ENCODE results near the gene SPIRE1.

DNA sequence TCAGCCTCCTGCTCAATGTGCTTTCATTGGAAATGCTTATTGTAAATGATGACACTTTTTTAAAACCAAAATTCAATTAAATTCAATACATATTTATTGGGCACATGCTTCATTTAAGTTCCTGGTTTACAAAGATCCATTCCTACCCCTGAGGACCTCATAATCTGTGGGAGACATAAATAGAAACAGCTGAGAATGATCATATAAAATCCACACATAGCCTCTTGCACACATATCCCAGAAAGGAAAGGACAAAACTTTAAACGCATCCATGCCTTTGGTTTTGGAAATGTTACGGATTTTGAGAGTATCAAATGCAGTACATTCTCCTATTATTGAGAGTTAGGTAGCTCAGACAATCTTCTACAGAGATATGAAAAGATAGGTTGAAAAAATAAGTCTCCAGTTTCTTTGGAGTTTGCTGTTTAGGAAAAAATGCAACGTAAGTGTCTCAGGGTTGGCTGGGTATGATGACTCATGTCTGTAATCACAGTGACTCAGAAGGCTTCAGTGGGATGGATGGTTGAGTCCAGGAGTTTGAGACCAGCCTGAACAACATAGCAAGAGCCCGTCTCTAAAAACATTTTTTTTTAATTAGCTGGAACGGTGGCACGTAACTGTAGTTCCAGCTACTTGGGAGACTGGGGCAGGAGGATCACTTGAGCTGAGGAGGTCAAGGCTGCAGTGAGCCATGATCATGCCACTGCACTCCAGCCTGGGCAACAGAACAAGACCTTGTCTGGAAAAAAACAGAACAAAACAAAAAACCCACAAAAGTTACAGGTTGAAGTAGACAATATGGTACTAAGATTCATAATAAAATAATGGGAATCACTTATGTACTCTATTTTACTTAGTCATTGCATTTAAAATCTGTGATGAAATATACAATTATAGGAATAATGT is 254.1 kb downstream of the SPIRE1 start:
- TF ChIP-seq CTCF (IDR thresholded peaks at IDR 0.05): no peak
- TF ChIP-seq POLR2A (IDR thresholded peaks at IDR 0.05): no peak
